HG03469 (cell line): ENCODE data around the gene NRXN3.
"Not testable (repeated sequence)": the region's sequence is repeated elsewhere in the genome, so short reads cannot be mapped to it uniquely, and the experiment has no call there.

Experiments used
- ATAC-seq: cut with Tn5 transposase; IDR thresholded peaks from one replicate; pipeline ENCODE4 v1.9.1; 2021; ENCODE audit warnings: mild to moderate bottlenecking, moderate library complexity, moderate number of reproducible peaks; ENCODE audit not compliant: unreplicated experiment

Gene NRXN3

GRCh38 chr14:79094951-79095350 is 924.8 kb downstream of the NRXN3 start:
- ATAC-seq, result no peak

GRCh38 chr14:79096811-79097210 is 926.6 kb downstream of the NRXN3 start:
- ATAC-seq, result no peak

GRCh38 chr14:79098324-79098723 is 928.2 kb downstream of the NRXN3 start:
- ATAC-seq, result no peak

DNA sequence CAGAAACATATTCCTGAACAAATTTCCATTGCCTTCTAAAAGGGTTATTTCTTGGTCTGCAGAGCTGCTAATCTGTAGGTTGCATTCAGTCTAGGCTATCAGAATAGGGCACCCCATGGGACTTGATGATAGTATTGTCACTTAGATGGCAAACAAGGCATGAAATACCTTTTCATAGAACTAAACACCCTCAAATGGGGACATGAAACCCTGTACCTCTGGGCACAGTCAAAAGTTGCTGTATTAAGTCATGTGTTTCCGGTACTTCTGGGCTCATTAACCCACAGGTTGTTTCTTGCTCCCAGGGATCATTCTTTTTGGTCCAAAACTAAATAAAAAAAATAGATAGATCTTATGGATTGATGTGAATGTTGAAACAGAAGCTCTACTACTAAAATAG is 930.4 kb downstream of the NRXN3 start:
- ATAC-seq, result no peak

DNA sequence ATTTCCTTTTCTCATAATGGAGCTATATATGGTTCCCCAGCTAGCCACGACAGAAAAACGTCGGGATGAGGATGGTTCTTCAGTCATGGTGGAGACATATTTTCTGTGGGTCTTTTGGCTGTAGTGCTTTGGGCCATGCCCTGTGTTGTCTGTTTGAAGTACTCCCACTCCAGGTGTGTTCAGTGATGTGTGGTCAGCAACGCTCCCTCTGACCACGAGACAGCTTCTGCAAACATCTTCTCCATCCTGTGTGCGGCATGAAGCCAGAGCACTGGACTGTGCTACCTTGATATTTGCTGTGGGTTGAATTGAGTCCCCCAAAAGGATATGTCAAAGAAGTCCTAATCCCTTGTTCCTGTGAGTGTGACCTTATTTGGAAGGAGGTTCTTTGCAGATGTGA is 931.2 kb downstream of the NRXN3 start:
- no peak for ATAC-seq

DNA sequence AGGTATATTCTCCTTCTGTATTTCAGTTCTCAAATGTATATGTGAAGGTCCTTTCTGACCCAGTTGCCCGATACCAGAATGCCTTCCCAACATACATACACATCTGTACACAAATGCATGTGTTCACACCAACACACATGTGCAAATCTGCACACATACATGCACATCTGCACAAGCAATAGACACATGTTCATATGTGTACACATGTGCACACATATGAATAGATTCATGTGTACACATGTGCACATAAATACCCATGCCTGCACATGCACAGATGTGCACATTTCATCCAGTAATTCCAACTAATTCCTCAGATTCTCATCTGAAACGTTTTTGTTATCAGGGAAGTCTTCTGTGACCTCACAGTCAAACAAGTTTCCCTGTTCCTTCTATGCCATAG is 933.6 kb downstream of the NRXN3 start:
- no peak for ATAC-seq

DNA sequence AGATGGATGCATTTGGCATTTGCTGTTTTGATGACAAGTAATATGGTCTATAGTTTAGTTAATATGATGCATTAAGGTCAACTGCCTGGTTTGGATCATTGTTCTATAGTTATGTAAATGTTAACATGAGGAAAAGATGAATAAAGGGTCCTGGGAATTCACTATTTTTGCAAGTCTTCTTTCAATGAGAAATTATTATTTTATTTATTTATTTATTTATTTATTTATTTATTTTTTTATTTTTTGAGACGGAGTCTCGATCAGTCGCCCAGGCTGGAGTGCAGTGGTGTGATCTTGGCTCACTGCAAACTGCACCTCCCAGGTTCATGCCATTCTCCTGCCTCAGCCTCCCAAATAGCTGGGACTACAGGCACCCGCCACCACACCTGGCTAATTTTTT is 940.4 kb downstream of the NRXN3 start:
- not testable (repeated sequence) for ATAC-seq

DNA sequence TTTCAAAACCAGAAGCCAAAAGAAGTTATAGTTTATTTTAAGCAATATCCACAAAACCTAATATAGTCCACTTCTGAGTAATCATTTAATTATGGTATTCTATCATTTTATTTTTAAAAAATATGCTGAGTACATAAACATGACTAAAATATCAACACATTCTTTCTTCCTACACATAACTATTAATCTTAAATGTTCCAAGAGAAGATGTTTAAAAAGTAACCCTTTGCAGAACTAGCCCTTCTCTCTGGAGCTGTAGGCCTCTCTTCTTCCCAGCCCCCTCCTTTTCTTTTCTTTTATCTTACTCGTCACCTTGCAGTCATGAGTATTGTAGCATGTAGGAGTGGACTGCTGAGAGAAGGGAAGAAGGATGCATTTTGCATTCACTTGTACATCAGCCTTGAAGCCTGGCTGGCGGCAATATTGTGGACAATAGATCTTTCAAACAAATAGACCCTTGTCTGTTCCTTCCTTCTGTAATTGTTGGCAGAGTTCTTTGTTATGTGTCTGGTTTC is 941.9 kb downstream of the NRXN3 start:
- ATAC-seq, result no peak

DNA sequence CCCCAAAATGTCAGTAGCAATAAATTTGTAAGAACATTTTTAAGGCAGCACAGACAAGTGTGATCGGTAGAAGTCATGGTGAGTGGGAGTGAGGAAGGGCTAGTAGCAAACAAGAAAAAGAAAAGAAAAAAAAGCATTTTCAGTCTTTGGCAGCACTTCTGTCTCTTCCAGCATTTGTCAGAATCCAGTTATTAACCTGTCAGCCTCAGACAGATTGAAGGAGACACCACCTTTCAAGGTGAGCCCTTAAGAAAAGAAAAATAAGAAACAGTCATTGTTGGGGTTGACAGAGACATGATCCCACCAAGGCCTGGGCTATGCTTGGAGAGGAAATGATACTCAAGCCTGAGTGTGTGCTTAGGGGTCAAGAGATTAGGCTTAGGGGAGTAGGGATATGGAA is 947.4 kb downstream of the NRXN3 start:
- no peak for ATAC-seq

DNA sequence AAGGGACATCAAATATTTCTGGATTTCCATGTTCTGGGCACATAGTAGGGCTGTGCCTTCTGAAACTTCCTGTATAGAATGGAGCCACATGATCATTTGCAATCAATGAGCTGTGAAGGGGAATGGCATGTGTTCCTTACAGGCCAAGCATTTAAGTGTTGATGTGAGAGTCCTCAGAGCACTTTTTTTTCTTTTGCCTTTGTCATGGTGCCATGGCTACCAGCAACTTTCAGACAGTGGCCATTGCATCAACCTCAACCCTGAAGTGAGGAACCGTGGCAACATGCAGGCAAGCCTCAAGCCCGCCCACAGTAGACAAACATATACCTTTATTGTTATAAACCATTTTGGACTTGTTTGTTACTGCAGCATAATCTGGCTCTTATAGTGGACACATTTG is 948.1 kb downstream of the NRXN3 start:
- ATAC-seq, result no peak

- ATAC-seq, result no peak
These were observed 964.2 kb downstream of the NRXN3 start for GRCh38 chr14:79134361-79134760.

DNA sequence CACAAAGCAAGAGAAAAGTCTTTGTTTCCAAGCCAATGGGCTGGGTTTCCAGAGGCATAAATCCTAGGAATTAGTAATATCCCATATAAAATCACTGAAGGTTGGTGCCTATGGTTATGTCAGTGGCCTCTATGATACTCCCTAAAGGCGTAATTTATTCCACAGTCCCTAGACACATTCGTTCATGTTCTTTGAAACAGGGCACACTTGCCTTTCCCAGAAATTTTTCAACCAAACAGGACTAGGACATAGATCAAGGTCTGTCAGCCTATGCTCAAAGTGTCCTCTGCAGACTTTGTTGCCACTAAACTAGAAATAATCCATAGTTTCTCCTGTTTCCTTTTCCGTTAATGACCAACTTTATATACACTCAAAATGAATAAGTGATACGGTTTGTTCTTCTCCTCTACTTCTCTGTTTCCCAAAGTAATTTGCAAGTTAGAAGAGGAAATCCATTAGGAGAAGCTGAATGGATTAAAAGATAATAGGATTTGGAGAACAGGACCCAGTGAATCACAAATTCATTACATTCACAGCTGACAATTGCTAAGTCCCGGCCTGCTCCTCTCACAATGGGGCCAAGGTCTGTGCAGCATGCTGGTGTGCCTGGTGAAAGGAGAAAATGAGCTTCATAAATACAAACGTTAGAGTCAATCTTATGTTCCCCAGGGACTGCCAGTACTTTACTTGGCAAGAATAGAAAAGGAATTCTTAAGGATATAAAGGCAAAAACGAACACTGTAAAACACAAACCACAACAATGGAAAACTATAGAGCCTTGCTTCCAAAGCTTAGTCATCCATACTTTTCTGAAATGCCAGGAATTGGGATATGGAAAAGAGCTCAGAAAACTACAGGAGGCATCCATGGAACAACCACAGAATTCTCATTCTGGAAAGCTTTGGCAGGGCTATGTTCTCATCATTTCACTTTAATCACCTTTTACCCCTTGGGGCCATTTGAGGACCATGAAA is 966.2 kb downstream of the NRXN3 start:
- ATAC-seq, result no peak

DNA sequence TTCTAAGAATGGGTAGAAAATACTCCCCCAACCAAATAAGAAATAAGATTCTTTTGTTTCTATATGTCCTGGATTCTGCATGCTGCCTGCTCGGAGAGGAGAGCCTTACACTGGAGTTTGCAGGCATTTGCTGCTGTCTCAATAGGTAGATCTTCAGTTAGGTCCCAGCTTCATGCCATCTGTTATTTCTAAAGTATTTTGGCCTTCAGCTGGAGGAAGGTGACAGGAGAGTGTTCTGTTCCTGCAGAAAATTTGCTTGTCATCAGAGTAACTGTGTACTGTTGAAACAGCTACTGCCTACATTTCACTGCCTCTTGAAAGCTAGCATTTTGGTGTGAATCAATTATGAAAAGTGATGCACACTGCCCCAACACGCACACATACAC is 966.9 kb downstream of the NRXN3 start:
- ATAC-seq, result no peak

GRCh38 chr14:79137836-79138235 is 967.7 kb downstream of the NRXN3 start:
- ATAC-seq, result no peak

- no peak for ATAC-seq
These were observed 974.7 kb downstream of the NRXN3 start for GRCh38 chr14:79144896-79145295.

- ATAC-seq, result no peak
These were observed 980.1 kb downstream of the NRXN3 start for GRCh38 chr14:79150226-79150625.

DNA sequence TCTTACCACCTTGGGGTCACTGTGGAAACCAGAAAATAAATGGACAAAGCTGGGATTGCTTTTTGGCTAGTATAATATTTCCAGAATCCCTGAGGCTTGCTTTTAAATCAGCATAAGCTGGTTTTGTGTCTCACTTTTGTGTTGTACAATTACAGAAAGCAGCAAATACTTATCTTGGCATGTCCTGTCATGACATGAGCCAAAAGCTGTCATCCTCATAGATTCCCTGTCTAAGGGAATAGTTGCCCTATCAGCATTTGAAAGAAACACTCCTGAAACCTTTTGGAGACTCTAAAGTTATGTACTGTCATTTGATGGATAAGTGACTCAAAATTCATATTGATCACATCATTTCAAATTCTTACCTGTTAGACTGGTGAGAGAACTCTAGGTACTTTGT is 987.2 kb downstream of the NRXN3 start:
- ATAC-seq, result no peak

GRCh38 chr14:79161571-79161970 is 991.4 kb downstream of the NRXN3 start:
- ATAC-seq, result no peak

DNA sequence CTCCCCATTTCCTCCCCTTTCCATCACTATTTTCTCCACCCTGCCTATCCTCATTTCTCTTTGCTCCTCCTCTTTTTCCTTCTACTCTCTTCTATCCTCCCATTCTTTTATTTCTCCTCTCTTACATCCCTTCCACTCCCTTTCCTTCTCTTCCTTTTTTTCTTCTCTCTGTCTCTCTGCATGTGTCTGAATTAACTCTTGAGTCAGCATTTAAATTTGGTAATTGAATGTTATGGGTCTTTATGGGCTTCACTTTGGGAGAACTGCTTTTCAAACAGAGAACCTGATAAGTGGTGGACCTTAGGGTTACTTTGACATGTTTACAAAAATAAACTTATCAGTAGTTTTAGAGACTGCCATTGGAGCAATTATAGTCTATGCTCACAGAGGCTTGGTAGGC is 992.7 kb downstream of the NRXN3 start:
- ATAC-seq, result no peak

- ATAC-seq, result no peak
These were observed 995.4 kb downstream of the NRXN3 start for GRCh38 chr14:79165471-79166090.

DNA sequence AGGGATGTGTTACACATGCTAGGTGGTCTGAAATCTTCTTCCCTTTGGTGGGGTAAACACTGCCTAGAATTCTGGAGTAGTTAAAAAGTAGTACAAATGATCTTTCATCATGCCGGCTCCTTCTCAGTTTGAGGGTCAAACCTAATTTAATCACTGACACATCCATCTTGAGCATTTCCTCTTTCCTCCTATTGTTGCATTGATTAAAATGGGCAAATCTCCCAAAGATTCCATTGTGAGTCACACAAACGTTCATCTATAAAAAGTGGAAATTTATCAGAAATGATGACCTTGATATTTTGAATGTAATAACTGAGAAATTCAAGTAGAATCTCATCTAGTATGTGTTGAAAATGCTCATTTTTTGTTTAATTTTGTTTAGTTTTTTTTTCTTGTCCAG is 996.0 kb downstream of the NRXN3 start:
- ATAC-seq, result no peak

GRCh38 chr14:79167957-79168356 is 997.8 kb downstream of the NRXN3 start:
- ATAC-seq, result no peak
